Kidney (tissue), 14 donors: ENCODE measurements around the gene NRG3. TPM values are rescaled to one million over a fixed set of nuclear protein-coding genes. Genes with fewer than 3 reads are reported as not detected.

Experiments
- DNase-seq, 5 donors: peaks; one replicate each; pipeline ENCODE4 v3.0.0-alpha.2; 2013 to 2020
- FAIRE-seq: peaks from 2 replicates; lab custom pipeline; 2012; peaks lifted over from hg19 to GRCh38; lab: Jason Lieb, UNC
- H3K27ac ChIP-seq, 2 donors: one replicate each; pipeline ENCODE4 v1.7.0; 2013; ENCODE audit warnings: low read depth in 2 of 2, low read length in 2 of 2, inconsistent platforms in 1 of 2
- H3K27me3 ChIP-seq: one replicate; pipeline ENCODE4 v1.7.1; 2013; ENCODE audit warnings: low read length, inconsistent platforms; ENCODE audit not compliant: control insufficient read depth, insufficient read depth
- H3K36me3 ChIP-seq, 3 donors: one replicate each; pipeline versions ENCODE4 v1.7.0 to v1.7.1; 2013; ENCODE audit warnings: low read length in 3 of 3, control low read depth in 1 of 3, inconsistent platforms in 1 of 3; ENCODE audit not compliant: insufficient read depth in 3 of 3, control insufficient read depth in 2 of 3
- H3K4me1 ChIP-seq, 3 donors: one replicate each; pipeline versions ENCODE4 v1.7.0 to v1.7.1; 2013; ENCODE audit warnings: low read length in 3 of 3, inconsistent platforms in 1 of 3, low read depth in 1 of 3; ENCODE audit not compliant: control insufficient read depth in 2 of 3, insufficient read depth in 2 of 3
- H3K4me3 ChIP-seq, 3 donors: one replicate each; pipeline versions ENCODE4 v1.7.0 to v1.8.1; 2013; ENCODE audit warnings: low read length in 3 of 3, control low read depth in 1 of 3, inconsistent platforms in 1 of 3
- H3K9ac ChIP-seq, 3 donors: one replicate each; pipeline versions ENCODE4 v1.7.0 to v1.7.1; 2013; ENCODE audit warnings: low read length in 3 of 3, control low read depth in 1 of 3, inconsistent platforms in 1 of 3
- H3K9me3 ChIP-seq, 3 donors: one replicate each; pipeline versions ENCODE4 v1.7.0 to v1.7.1; 2013; ENCODE audit warnings: low read length in 3 of 3, control low read depth in 1 of 3, inconsistent platforms in 1 of 3; ENCODE audit not compliant: control insufficient read depth in 2 of 3, insufficient read depth in 1 of 3
- CTCF ChIP-seq: IDR thresholded peaks from 3 replicates; pipeline ENCODE4 v1.5.1; 2012; ENCODE audit warnings: mild to moderate bottlenecking, moderate library complexity, borderline replicate concordance; ENCODE audit not compliant: insufficient read depth; ENCODE audit errors: extremely low read depth
- intact Hi-C: fragments of 100-400 bp; cut with DNase I; formaldehyde crosslinking; loops from one replicate; pipeline ENCODE4 v1.11.1; 2022
- polyA plus RNA-seq: library from polyadenylated mRNA; stranded (reverse); fragments of 350-450 nt; fragmentation: Illumina TruSeq; extraction: RNeasy Lipid Tissue Mini Kit (QIAGEN cat#74804); gene quantifications from one replicate; pipeline ENCODE4 v1.2.3, GENCODE V29; 2014; ENCODE audit warnings: low read depth, low replicate concordance; ENCODE audit not compliant: insufficient read depth
- total RNA-seq: library from RNA; stranded (reverse); fragmentation: NEBNext Ultra II Directional; extraction: Animal tissue kit (Norgen Biotek cat#: 25700); gene quantifications from one replicate; pipeline ENCODE4 v1.2.1, GENCODE V29; 2021
- donor health status: control.
- donor health status: control.
- donor health status: control.
- donor health status: control.
- donor health status: control.
- donor health status: DM: yes; HTN: yes; CAD: no.
- donor health status: Normal renal cell carcinoma (clear cell type).

NRG3 gene
- total and polyA plus RNA-seq, 2 donors from 2014 or later, result 0.62 to 5.4 TPM

- Histone ChIP-seq H3K36me3 (no peaks in the 10 kb centered on the region), H3K27ac (no peak overlapping the region), H3K27me3 (no peaks in the 10 kb centered on the region), H3K9ac (no peak overlapping the region), H3K4me3 (no peak overlapping the region), H3K9me3 (no peaks in the 10 kb centered on the region), H3K4me1 (no peaks in the 10 kb centered on the region)
- TF ChIP-seq CTCF, result no peak
- DNase-seq (no peak), FAIRE-seq (no peak)
- intact Hi-C loops, result no loop called here
These were observed 521.9 kb downstream of the NRG3 start for GRCh38 chr10:82396886-82397285.

GRCh38 chr10:82397854-82398253 is 522.9 kb downstream of the NRG3 start:
- no peak overlapping the region for H3K27ac ChIP-seq
- no peaks in the 10 kb centered on the region for H3K36me3 ChIP-seq
- no peaks in the 10 kb centered on the region for H3K27me3 ChIP-seq
- no peak for TF ChIP-seq CTCF
- no peak overlapping the region for H3K4me3 ChIP-seq
- no peaks in the 10 kb centered on the region for H3K4me1 ChIP-seq
- FAIRE-seq, result no peak
- intact Hi-C loops, result no loop called here
- H3K9ac ChIP-seq, result no peak overlapping the region
- H3K9me3 ChIP-seq, result no peaks in the 10 kb centered on the region
- DNase-seq, result no peak

GRCh38 chr10:82399850-82400249 is 524.9 kb downstream of the NRG3 start:
- Histone ChIP-seq H3K4me3 (no peak overlapping the region), H3K4me1 (no peaks in the 10 kb centered on the region), H3K9me3 (no peaks in the 10 kb centered on the region), H3K27ac (no peak overlapping the region), H3K9ac (no peak overlapping the region), H3K27me3 (no peaks in the 10 kb centered on the region), H3K36me3 (no peaks in the 10 kb centered on the region)
- intact Hi-C loops, result no loop called here
- DNase-seq, result no peak
- no peak for FAIRE-seq
- no peak for TF ChIP-seq CTCF

- Histone ChIP-seq H3K4me1 (no peaks in the 10 kb centered on the region), H3K4me3 (no peak overlapping the region), H3K9me3 (no peaks in the 10 kb centered on the region), H3K36me3 (no peaks in the 10 kb centered on the region), H3K27ac (no peak overlapping the region), H3K9ac (no peak overlapping the region), H3K27me3 (no peaks in the 10 kb centered on the region)
- no peak for DNase-seq
- TF ChIP-seq CTCF, result no peak
- intact Hi-C loops, result no loop called here
- no peak for FAIRE-seq
These were observed 525.8 kb downstream of the NRG3 start for GRCh38 chr10:82400841-82401240.
